CD4-positive, alpha-beta T cell treated with Interleukin-15 for 4 hours (primary cell): Measurements from ENCODE around the gene KIF2A.
A peak's percentile ranks its signal among the peaks of the same experiment; 100 is the strongest.

Experiments used
- DNase-seq: peaks from one replicate; pipeline ENCODE4 v3.0.0-alpha.2; 2020; ENCODE audit warnings: low spot score

KIF2A gene

DNA sequence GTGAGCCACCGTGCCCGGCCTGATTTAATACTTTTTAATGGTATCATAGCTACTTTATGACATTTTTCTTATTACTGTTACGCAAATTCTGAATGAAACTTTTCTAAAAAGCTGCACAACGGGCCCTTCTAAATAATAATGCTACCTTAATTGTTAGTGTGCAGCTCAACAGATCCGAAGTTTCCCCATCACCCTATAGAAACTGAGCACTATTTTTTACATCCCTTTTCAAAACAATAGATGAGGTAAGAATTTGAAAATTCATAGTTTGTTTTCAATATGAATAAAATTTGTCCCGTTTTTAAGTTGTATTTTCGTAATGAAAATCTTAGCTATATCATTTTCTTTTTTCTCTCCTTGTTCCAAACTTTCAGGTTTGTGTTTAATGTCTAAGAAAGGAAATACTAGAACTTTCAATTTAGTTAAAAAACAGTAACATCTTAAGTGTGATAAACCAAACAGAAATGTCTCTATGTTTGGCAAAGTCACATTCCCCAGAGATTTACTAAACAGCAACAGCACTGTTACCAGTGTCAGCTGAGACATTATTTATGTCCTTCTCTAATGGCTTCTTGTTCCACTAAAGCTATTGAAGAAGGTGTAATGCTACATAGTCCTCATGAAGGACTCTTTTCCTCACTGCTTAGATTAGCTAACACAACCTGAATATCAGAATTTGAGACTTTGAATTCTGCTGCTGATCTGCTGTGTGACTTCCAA lies 22.9 kb downstream of the KIF2A start:
- no peak for DNase-seq

DNA sequence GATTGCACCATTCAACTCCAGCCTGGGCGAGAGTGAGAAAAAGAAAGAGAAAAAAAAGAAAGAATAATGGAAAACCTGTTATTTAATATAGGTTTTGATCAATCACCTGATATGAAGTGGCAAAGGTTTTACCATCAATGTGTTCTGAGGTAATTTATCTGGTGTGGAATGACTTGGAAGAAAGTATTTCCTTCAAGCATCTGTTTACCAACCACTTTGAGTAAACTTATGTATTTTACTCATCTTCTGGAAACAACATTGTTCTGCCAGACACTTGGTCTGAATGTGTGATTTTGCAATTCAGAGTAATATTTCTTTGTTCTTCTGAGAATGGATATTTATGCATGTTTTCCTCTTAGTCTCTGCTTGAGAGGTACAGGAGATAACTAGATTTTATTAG lies 24.3 kb downstream of the KIF2A start:
- no peak for DNase-seq

DNA sequence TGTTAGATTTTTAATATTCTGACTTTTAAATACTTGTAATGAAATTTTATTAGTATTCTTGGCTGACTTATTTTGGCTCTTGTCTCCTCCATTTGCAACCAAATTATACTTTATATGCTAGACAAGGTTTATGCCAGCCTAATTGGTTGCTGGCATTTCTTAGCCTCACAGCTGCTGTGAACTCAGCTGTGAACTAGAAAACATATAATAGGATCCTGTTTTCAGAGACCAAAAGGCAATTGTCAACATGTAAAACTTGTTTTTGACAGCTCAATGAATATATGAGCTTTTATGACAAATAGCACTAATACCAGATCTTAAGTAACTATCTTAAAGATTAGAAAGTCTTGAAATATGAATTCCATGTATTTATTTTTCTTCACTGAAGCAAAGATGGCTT lies 25.9 kb downstream of the KIF2A start:
- no peak for DNase-seq

DNA sequence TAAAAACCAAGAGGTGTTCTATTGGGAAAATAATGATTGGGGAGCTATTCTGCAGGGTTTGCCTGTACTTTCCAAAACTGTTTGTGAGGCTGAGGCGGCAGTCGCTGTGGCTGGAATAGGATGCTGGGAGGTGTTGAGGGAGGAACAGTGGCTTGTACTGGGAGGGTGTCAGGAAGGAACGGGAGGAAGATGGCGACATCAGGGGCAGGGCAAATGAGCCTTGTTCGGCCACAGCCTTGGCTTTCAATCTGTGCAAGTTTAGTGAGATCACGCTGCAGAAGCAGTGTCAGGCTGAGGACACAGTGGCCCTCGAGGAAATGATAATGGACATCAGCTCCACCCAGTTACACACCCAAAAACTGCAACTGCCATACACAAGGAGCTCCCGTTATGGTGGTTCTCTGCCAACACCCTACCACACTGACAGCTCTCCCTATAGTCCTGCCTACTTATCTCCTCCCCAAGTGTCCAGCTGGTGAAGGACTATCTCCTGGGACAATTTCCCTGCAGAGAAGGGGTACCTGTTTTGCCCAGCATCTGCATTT lies 27.3 kb downstream of the KIF2A start:
- no peak for DNase-seq

DNA sequence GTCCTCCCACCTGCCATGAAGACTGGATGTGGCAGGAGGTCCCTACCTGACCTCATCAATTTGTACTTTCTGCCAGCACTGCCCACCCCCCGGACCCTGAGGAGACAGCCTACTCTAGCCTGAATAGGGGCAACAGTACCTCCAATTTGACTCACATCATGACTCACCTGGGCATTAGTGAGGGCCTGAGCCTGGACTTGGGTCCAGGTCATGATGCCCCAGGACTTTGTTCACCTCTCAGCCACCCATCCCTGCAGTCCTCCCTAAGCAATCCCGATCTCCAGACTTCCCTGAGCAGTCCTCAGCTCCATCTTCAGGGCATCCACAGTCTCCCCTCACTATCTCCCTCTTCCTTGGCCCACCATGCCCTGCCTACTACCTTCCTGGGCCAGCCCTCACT lies 28.1 kb downstream of the KIF2A start:
- DNase-seq: no peak

DNA sequence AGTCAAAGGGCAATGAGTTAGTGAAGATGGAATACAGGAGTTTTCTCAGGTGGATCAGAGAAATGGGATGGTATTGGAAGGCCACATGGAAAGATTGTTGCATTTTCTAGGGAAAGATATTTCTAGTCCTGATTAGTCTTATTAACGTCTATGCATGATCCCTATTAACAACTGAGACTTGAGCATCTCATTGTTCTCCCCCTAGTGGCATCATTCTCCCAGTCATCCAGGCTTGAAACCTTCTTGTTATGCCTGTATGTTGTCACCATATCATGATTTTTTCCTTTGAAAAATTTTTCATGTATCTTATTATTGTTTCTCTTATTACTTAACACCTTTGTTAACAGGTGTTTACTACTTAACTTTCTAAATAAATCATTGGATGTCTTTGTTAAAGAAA lies 34.4 kb downstream of the KIF2A start:
- DNase-seq: no peak

DNA sequence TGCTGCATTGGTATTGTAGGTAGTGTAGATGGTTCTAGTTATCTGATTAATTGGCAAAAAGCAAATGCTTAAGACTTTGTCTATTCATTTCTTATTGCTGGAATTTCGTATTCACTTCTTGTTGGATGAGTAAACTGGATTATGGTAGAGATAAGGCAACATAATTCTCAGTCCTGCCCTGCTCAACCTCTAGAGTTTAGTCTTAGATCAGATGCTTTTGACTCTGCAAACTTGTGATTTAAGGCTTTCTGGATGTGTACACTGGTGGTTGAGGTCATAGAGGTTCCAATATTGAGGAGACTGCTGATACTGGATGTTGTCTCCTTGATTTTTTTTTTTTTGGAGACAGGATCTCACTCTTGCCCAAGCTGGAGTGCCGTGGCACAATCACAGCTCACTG lies 35.0 kb downstream of the KIF2A start:
- DNase-seq: no peak

DNA sequence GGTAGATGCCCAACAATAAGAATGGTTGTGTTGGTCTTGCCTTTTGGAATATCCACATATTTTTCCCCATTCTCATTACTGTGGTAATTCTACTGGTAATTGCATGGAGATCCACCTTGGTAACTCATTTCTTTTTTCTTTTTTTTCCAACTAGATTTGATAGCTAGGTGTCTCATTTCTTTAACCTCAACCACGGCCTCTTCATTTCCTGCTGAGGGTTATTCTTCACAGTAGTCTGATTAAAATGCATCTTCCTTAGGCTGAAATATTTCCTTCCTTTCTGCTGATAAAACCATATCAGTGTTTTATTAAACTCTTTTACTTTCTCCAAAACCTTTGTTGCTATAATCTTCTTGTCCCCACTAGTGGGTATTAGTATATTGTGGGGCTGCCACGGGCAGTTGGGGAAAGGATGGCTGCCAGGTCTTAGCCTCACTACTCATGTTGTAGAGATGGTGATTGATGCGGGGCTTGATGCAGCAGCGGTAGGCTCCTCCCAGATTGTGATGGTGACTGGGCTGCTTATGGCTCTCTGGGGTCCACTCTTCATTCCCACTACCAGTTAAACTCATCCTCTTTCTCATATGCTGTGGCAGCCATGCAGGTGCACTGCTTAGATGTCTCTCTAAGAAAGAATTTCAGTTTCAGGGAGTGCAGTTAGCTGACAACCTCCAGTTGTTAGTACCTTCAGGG lies 35.9 kb downstream of the KIF2A start:
- DNase-seq: peak; percentile 21

DNA sequence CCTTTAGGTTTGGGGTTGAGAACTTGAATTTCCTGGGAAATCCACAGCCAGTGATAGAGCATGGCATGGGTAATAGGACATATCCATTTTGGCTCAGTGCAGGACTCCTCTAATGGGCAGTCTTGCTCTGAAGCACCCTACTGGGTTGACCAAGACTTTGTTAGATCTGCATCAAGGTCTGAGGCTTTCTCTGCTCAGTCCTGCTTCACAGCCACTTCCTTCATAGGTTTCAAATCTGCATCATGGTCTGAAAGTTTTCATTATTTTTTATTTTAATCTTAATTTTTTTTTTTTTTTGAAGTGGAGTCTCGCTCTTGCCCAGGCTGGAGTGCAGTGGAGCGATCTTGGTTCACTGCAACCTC lies 36.5 kb downstream of the KIF2A start:
- DNase-seq: no peak

DNA sequence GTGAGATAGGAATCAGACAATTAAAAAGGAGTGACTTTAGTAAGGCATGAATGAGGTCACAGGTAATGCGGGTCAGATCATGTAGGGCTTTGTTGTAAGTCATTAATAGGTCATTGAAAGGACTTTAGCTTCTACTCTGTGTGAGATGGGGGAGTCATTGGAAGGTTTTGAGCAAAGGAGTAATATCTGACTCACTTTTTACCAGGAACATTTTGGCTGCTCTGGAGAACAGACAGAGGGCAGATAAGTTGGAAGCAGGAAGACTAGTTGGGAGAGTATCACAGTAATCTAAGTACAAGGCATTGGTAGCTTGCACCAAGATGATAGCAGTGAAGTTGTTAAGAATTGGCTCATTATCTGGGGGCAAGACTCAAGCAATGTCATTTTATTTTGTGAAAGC lies 37.4 kb downstream of the KIF2A start:
- DNase-seq: no peak

DNA sequence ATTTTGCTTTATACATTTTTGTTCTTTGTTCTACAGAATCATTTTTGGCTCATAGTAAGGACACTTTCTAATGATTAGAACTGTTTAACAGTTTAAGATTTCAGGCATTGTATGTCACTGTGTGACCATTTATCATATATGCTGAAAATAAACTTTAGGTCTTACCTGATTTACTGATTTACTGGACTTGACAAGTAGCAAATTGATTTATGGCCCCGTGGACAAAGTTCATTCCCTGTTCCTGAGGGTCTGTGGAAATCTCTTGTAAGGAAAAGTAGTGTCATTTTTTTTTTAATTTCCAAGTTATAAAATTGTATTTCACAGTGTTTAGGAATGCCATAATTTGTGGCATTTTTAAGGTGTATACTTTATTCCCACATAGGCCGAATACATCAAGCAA lies 40.7 kb downstream of the KIF2A start:
- no peak for DNase-seq

DNA sequence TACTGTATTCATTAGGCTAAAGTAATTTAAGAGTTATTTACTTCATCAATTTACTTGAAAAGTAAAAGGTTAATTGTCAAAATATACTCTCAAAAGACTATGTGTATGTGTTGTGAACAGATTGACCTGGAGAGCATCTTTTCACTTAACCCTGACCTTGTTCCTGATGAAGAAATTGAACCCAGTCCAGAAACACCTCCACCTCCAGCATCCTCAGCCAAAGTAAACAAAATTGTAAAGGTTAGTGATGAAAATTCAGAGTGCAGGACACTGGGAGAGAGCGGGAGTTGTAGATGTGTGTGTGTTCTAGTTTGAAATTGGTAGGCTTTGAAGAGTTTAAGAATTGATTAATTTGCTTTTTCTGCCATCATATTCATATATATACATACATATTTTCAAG lies 41.9 kb downstream of the KIF2A start:
- DNase-seq: no peak

DNA sequence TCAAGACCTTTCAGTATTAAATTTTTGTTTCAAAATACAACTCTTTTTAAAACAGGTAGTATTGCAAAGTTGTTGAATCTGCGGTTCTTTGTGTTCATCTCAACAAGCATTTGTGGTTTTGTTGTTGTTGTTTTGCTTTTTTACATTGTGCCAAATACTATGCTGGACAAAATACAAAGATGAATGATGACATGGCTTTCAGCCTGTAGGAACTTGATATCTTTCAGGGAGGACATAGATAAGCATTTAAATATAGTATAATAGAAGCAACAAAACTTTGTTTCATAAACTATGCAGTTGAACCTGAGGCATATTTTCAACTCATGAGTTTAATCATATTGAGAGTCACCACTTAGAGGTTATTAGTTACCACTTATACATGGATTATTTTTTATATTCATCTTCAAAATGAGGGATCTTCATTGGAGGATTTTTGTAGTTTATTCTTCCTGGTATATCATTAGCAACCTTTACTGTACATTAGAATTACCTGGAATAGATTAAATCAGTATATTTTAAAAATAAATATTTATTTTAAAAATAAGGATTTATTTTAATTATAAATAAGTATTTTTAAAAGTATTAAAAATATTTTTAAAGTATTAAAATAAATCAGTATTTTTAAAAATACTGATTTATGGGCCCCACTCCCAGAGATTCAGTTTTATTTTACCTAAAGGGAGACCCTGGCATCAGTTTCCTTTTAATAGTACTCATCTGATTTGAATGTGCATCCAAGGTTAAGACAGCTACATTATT lies 42.9 kb downstream of the KIF2A start:
- DNase-seq: no peak

DNA sequence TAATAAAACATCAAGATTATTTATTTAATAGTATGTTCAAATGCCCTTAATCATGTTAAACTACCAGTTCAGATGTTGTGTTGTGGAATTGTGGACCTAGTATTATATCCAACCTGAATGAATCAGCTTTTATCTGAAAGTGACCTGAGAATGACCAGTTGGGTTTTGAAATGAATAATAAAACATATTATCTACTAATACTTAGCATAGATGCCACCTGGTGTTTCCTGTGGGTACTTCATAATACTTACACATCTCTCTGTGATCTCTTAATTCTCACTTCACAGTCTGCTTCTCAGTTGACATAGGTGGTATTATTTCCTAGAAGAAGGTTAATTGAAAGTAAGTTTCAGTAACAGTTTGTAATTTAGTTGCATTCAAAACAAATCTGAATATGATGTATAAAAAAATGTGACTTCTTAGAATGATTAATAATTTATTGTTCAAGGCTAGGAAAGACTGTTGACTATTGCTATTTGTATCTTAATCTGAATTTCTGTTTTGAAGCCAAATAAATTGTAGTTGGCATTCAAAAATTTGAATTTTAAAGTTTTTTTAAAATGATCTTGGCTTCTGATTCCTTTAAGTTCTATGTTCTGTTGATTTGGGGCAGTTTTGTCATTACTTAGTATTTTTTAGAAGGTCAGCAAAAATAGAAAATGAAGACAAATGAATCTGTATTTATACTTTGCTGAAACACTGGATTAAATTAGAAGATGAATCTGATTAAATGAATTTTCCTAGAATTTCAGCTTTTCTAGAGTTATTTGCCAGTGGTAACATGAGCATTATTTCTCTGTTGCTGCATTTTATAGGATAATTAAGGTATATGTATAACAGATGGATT lies 48.2 kb downstream of the KIF2A start:
- peak; percentile 61 for DNase-seq

DNA sequence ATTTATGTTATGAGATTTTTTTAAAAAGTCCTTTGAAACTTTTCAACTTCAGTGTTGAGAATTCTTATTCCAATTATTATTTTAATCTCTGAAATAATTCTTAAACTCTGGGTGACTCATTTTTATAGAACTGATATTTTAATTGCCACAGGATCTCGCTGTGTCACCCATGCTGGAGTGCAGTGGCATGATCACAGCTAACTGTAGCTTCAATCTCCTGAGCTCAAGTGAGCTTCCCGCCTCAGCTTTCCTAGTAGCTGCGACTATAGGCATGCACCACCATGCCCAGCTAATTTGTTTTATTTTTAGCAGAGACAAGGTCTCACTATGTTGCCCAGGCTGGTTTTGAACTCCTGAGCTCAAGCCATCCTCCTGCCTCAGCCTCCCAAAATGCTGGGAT lies 56.7 kb downstream of the KIF2A start:
- DNase-seq: no peak

DNA sequence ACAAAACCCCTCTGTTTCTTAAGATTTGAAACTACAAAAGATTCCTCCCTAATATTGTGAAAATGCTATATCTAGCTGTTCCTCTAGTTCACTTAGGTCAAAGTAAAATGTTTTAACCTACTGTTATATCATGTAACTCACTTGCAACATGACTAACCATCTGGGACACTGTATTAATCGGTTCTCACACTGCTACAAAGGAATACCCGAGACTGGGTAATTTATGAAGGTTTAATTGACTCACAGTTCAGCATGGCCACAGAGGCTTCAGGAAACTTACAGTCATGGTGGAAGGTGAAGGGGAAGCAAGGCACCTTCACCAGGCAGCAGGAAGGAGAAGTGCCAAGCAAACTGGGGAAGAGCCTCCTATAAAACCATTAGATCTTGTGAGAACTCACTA lies 63.0 kb downstream of the KIF2A start:
- DNase-seq: no peak

DNA sequence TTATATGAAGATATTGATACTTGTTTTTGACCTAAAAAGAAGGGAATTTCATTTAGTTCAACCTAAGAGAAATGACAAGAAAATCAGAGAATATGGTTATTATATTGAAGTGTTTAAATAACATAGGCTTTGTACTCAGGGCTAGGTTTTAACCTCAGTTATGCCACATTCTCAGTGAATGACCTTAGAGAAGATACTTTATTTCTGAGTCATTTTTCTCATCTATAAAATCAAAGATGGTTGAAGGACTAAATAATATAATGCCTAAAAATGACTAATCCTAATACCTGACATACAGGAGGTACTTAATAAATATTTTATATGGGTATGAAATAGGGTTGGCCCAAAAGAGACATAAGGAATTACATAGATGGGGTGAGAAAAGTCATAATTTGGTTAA lies 65.4 kb downstream of the KIF2A start:
- DNase-seq: no peak

DNA sequence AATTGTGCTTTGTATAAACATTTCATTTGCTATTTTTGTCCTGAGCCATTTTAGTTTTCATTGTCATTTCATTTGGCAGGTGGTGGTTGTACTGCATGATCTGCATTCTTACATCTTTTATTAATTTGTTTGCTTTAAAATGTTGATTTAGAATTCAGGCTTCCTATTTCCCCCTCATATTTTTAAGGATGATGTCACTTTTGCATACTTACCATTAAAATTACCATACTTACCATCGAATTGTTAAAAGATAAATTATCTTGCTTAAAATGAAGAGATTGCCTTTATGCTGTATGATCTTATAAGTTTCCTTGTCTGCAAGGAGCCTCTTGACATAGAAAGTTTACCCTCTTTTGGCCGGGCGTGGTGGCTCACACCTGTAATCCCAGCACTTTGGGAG lies 66.6 kb downstream of the KIF2A start:
- no peak for DNase-seq

DNA sequence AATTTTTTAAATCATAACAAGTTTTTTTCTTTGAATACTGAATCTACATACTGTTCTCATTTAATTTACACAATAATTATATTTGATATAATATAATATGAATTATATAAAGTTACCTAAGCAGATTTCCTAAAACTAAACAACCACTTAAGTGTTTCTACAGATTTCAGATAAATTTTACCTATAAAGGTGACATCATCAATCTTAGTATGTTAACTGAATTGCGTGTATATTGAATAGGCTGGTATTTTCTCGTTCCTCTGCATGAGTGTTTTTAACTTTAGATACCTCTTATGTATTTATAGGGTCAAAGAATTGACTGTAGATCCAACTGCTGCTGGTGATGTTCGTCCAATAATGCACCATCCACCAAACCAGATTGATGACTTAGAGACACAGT lies 67.4 kb downstream of the KIF2A start:
- no peak for DNase-seq

DNA sequence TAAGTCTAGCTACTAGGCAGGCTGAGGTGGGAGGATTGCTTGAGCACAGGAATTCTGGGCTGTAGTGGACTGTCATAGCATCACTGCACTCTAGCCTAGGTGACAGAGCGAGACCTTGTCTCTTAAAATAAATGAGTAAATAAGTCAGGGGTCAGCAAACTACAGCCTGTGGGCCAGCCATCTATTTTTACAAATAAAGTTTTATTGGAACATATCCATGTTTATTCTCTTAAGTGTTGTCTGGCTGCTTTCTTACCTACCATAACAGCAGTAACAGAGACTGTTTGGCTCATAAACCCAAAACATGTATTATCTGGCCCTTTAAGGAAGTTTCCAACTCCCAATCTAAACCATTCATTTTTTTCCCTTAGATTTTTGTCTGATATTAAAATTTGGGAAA lies 68.1 kb downstream of the KIF2A start:
- DNase-seq: no peak

DNA sequence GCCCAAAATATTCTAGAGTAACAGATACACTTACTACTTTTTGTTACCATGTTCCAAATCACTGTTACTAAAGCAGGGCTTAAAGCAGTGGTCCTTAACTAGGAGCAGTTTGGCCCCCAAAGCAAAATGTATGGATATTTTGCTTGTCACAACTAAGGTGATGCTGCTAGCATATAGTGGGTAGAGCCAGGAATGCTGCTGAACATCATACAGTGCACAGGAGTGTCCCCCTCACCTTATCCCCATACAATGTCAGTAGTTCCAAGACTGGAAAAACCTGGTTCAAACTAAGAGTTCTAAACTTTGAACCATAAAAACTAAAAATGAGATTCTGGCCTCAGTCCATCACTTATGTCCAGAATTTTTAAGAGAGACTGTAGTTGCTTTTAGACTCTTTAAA lies 69.6 kb downstream of the KIF2A start:
- DNase-seq: no peak

DNA sequence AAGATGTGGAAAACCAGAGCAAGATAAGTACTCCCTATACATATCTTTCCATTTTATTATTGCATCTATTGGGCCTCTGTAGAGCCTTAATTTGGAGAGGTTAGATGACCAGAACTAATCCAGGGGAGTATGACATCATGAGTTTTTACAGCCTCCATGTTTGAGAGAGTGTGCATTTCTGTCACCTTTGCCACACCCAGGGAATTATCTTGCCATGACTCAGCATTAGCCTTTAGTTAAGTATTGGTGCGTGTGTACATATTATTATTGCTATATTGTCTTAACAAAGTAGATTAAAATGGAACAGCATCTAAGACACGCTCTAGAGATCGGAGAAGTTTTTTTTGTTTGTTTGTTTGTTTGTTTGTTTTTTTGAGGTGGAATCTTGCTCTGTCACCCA lies 70.1 kb downstream of the KIF2A start:
- no peak for DNase-seq
